ENCODE data around the gene HSPB6.

DNA sequence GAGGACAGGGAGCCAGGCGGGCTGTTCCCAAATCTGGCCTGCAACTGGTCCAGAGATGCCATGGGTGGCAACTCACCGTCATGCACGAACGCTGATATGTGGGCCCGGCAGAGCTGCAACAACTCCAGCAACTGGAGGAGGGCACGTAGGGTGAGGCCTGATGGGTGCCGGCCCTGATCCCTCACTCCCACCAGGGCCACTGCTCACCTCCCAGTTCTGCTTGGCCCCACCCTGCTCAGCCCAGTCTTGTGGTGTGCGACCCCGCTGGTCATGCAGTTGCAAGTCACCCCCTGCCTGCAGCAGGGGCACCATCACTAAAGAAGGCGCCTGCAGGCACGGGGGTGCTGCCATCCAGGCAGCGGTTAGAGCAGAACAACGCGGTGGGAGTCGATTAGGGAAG is 35.5 kb upstream of the HSPB6 start:
- TF ChIP-seq SMC3 (IDR thresholded peaks at IDR 0.05) (no peak), EP300 (IDR thresholded peaks at IDR 0.05) (no peak), CEBPB (IDR thresholded peaks at IDR 0.05) (no peak), POLR2A (IDR thresholded peaks at IDR 0.05; ENCODE audit: low read length) (no peak), ZC3H11A (IDR thresholded peaks at IDR 0.05) (no peak), ZFP36 (IDR thresholded peaks at IDR 0.05; ENCODE audit: borderline replicate concordance, partially characterized antibody) (no peak), CBX8 (IDR thresholded peaks at IDR 0.05) (no peak), E2F6 (IDR thresholded peaks at IDR 0.05; ENCODE audit: borderline replicate concordance, low read depth) (no peak)
- TF ChIP-seq, protein P1, sequence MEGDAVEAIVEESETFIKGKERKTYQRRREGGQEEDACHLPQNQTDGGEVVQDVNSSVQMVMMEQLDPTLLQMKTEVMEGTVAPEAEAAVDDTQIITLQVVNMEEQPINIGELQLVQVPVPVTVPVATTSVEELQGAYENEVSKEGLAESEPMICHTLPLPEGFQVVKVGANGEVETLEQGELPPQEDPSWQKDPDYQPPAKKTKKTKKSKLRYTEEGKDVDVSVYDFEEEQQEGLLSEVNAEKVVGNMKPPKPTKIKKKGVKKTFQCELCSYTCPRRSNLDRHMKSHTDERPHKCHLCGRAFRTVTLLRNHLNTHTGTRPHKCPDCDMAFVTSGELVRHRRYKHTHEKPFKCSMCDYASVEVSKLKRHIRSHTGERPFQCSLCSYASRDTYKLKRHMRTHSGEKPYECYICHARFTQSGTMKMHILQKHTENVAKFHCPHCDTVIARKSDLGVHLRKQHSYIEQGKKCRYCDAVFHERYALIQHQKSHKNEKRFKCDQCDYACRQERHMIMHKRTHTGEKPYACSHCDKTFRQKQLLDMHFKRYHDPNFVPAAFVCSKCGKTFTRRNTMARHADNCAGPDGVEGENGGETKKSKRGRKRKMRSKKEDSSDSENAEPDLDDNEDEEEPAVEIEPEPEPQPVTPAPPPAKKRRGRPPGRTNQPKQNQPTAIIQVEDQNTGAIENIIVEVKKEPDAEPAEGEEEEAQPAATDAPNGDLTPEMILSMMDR (IDR thresholded peaks at IDR 0.05): no peak
- TF ChIP-seq, protein P2, sequence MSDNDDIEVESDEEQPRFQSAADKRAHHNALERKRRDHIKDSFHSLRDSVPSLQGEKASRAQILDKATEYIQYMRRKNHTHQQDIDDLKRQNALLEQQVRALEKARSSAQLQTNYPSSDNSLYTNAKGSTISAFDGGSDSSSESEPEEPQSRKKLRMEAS (IDR thresholded peaks at IDR 0.05): no peak

All from A549 (cell line).